GF-D8 (cell line): ENCODE results near the gene CLIC1.

Source experiments
- DNase-seq: peaks from one replicate; lab custom pipeline; 2025; lab: John Stamatoyannopoulos, UW

CLIC1 gene

GRCh38 chr6:31701666-31702404, 34.5 kb downstream of the CLIC1 start:
- no peak for DNase-seq

GRCh38 chr6:31700740-31701401, 35.5 kb downstream of the CLIC1 start:
- no peak for DNase-seq

- DNase-seq = no peak
Measured at GRCh38 chr6:31697555-31697954, 38.8 kb downstream of the CLIC1 start.

- no peak for DNase-seq
Measured at GRCh38 chr6:31693535-31693934, 42.8 kb downstream of the CLIC1 start.

- no peak for DNase-seq
Measured at GRCh38 chr6:31692886-31693285, 43.4 kb downstream of the CLIC1 start.

GRCh38 chr6:31692353-31692752, 44.0 kb downstream of the CLIC1 start:
- DNase-seq = no peak

- DNase-seq = no peak
Measured at GRCh38 chr6:31691564-31692108, 44.7 kb downstream of the CLIC1 start.

GRCh38 chr6:31691078-31691463, 45.3 kb downstream of the CLIC1 start:
- DNase-seq = no peak

- DNase-seq = no peak
Measured at GRCh38 chr6:31690231-31691077, 45.9 kb downstream of the CLIC1 start.

- no peak for DNase-seq
Measured at GRCh38 chr6:31689249-31690110, 46.9 kb downstream of the CLIC1 start.

- no peak for DNase-seq
Measured at GRCh38 chr6:31687860-31688693, 48.3 kb downstream of the CLIC1 start.

- DNase-seq = no peak
Measured at GRCh38 chr6:31687321-31687720, 49.0 kb downstream of the CLIC1 start.

GRCh38 chr6:31686483-31686882, 49.8 kb downstream of the CLIC1 start:
- DNase-seq = no peak

GRCh38 chr6:31683591-31683990, 52.7 kb downstream of the CLIC1 start:
- DNase-seq = no peak

- DNase-seq = no peak
Measured at GRCh38 chr6:31681135-31681671, 55.1 kb downstream of the CLIC1 start.
